Measurements from ENCODE around the gene SZT2. TPM values are rescaled to one million over a fixed set of nuclear protein-coding genes. Genes with fewer than 3 reads are reported as not detected.

The SZT2 gene
- polyA plus RNA-seq, 3 donors, result 20.9 to 30.1 (median 21.6) TPM

- no peak for DNase-seq (ENCODE audit: extremely low read depth in 1 of 11, low read depth in 9 of 11, low spot score in 4 of 11)
Measured at GRCh38 chr1:43435146-43436145, 45.7 kb downstream of the SZT2 start.

GRCh38 chr1:43436371-43436770 is 46.7 kb downstream of the SZT2 start:
- DNase-seq (ENCODE audit: extremely low read depth in 1 of 11, low read depth in 9 of 11, low spot score in 4 of 11), result no peak

- DNase-seq (ENCODE audit: extremely low read depth in 1 of 11, low read depth in 9 of 11, low spot score in 4 of 11), result no peak
Measured at GRCh38 chr1:43437031-43437973, 47.6 kb downstream of the SZT2 start.

GRCh38 chr1:43438006-43438405 is 48.3 kb downstream of the SZT2 start:
- DNase-seq (ENCODE audit: extremely low read depth in 1 of 11, low read depth in 9 of 11, low spot score in 4 of 11), result no peak

GRCh38 chr1:43438576-43438952 is 48.9 kb downstream of the SZT2 start:
- no peak for DNase-seq (ENCODE audit: extremely low read depth in 1 of 11, low read depth in 9 of 11, low spot score in 4 of 11)

- no peak for DNase-seq (ENCODE audit: extremely low read depth in 1 of 11, low read depth in 9 of 11, low spot score in 4 of 11)
Measured at GRCh38 chr1:43438953-43439581, 49.4 kb downstream of the SZT2 start.

- DNase-seq (ENCODE audit: extremely low read depth in 1 of 11, low read depth in 9 of 11, low spot score in 4 of 11), result no peak
Measured at GRCh38 chr1:43439781-43440180, 50.1 kb downstream of the SZT2 start.

GRCh38 chr1:43440358-43440757 is 50.7 kb downstream of the SZT2 start:
- DNase-seq (ENCODE audit: extremely low read depth in 1 of 11, low read depth in 9 of 11, low spot score in 4 of 11), result no peak

- no peak for DNase-seq (ENCODE audit: extremely low read depth in 1 of 11, low read depth in 9 of 11, low spot score in 4 of 11)
Measured at GRCh38 chr1:43441166-43441893, 51.6 kb downstream of the SZT2 start.

GRCh38 chr1:43441894-43442637 is 52.4 kb downstream of the SZT2 start:
- DNase-seq (ENCODE audit: extremely low read depth in 1 of 11, low read depth in 9 of 11, low spot score in 4 of 11), result no peak

GRCh38 chr1:43442756-43443155 is 53.1 kb downstream of the SZT2 start:
- DNase-seq (ENCODE audit: extremely low read depth in 1 of 11, low read depth in 9 of 11, low spot score in 4 of 11), result no peak

- no peak for DNase-seq (ENCODE audit: extremely low read depth in 1 of 11, low read depth in 9 of 11, low spot score in 4 of 11)
Measured at GRCh38 chr1:43443197-43443946, 53.7 kb downstream of the SZT2 start.

GRCh38 chr1:43444151-43444828 is 54.6 kb downstream of the SZT2 start:
- DNase-seq (ENCODE audit: extremely low read depth in 1 of 11, low read depth in 9 of 11, low spot score in 4 of 11), result no peak

GRCh38 chr1:43444836-43445235 is 55.1 kb downstream of the SZT2 start:
- peak in 1 of 11 donors; percentile 10 for DNase-seq (ENCODE audit: extremely low read depth in 1 of 11, low read depth in 9 of 11, low spot score in 4 of 11)

GRCh38 chr1:43445606-43446387 is 56.1 kb downstream of the SZT2 start:
- no peak for DNase-seq (ENCODE audit: extremely low read depth in 1 of 11, low read depth in 9 of 11, low spot score in 4 of 11)

- no peak for DNase-seq (ENCODE audit: extremely low read depth in 1 of 11, low read depth in 9 of 11, low spot score in 4 of 11)
Measured at GRCh38 chr1:43446388-43446740, 56.7 kb downstream of the SZT2 start.
